ENCODE measurements around the gene ECI1.

DNA sequence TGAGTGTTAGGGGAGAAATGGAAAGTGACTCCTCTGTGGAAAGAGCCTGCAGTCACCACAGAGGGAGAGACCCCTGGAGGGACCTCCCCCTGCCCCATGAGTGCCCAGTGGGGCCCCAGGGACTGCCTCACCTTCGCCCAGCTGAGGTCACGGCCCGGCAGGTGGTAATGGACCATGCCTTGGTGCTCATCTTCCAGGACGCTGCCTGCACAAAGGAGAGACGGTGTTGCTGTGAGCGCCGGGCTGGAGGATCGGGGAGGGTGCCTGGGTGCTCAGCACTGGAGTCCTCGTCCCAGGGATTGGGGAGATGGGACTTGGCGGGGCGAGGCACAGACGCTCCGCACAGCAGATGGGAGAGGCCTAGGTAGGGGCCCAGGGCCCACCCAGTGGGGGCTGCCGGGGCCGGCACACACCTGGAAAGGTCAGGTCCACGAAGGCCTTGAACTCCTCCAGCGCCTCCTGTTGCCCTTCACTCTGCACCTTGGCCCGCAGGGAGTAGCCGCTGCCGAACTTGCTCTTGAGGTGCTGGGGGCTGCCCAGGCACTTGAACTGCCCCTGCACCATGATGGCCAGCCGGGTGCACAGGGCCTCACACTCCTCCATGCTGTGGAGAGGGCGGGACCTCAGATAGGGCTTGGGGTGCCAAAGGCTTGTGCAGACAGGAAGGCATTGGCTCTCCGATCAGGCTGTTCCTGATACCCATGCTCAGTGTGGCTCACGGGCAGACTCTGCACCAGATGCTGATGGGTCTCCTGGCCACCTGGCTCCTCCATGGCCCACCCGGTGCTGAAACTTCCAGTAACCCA, 26.3 kb upstream of the ECI1 start:
- TF ChIP-seq EZH2phosphoT487 (IDR thresholded peaks at IDR 0.05) (no peak), EZH2 (IDR thresholded peaks at IDR 0.05) (no peak), CTCF (IDR thresholded peaks at IDR 0.05) (no peak)

Measured in neural progenitor cell (in vitro differentiated cells).